Spinal cord (tissue), 10 donors: Measurements from ENCODE around the gene RETREG3. TPM values are rescaled to one million over a fixed set of nuclear protein-coding genes. Genes with fewer than 3 reads are reported as not detected.
A peak's percentile ranks its signal among the peaks of the same experiment; 100 is the strongest.

Experiments
- DNase-seq, 6 donors: peaks; one replicate each; pipeline versions ENCODE4 v3.0.0 to v3.0.0-alpha.2; 2013 to 2015; ENCODE audit warnings: low spot score in 6 of 6, low read depth in 4 of 6
- H3K27ac ChIP-seq: one replicate; pipeline ENCODE4 v1.5.1; 2013; ENCODE audit warnings: low read depth, low read length, control low read depth
- H3K27me3 ChIP-seq: one replicate; pipeline ENCODE4 v1.6.1; 2013; ENCODE audit warnings: low read length; ENCODE audit not compliant: control insufficient read depth, insufficient read depth
- H3K36me3 ChIP-seq: one replicate; pipeline ENCODE4 v1.6.1; 2013; ENCODE audit warnings: low read length; ENCODE audit not compliant: control insufficient read depth, insufficient read depth
- H3K4me1 ChIP-seq: one replicate; pipeline ENCODE4 v1.6.1; 2013; ENCODE audit warnings: low read length; ENCODE audit not compliant: control insufficient read depth, insufficient read depth
- H3K4me3 ChIP-seq: one replicate; pipeline ENCODE4 v1.5.1; 2013; ENCODE audit warnings: low read depth, low read length, control low read depth
- H3K9me3 ChIP-seq: one replicate; pipeline ENCODE4 v1.6.1; 2013; ENCODE audit warnings: low read length; ENCODE audit not compliant: control insufficient read depth, insufficient read depth
- WGBS: methylation state at CpG from one replicate; pipeline ENCODE4 v1.1.5; 2013; ENCODE audit warnings: missing lambda C conversion rate; ENCODE audit not compliant: insufficient coverage; 5-methylcytosine and 5-hydroxymethylcytosine counted together
- polyA plus RNA-seq, 2 donors: library from polyadenylated mRNA; unstranded; fragments of 120-200 nt; gene quantifications; one replicate each; pipeline ENCODE4 v1.2.1, GENCODE V29; 2013; ENCODE audit not compliant: insufficient read length in 2 of 2
- total RNA-seq, 2 donors: library from RNA; depleted of rRNA in 1 of 2; stranded (reverse); fragments of 120-200 nt in 1 of 2; fragments of >200 nt in 1 of 2; gene quantifications; one replicate each; pipeline versions ENCODE4 v1.2.3 to v1.2.4, GENCODE V29; 2013 to 2014
- donor health status: healthy.

RETREG3 gene
- total and polyA plus RNA-seq, 4 donors, result 30.0 to 50.4 (median 41.4) TPM

- Histone ChIP-seq H3K27ac (no peak overlapping the region), H3K9me3 (no peaks in the 10 kb centered on the region)
These were observed 34.7 kb downstream of the RETREG3 start for GRCh38 chr17:42574463-42574862.

DNA sequence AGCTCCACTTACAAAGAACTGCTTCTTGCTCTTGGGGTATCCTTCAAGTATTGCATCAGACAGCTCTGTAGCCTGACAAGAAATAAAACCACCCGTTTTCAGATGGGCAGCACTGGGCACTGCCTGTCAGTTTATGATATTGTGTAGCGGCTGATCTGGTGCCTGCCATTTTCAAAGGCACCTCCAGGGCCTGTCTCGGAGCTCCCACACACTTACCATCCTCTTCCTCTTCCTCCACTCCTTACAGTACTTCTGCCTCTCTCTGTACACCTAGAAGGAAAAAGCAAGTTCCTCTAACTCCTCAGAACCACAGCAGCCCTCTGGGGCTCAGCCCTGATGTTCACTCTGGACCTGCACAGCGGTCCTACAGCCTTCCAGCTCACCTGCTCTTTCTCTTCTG is 36.1 kb downstream of the RETREG3 start:
- H3K9me3 ChIP-seq, result no peaks in the 10 kb centered on the region
- peaks cover 20% of the 10 kb centered on the region for H3K4me1 ChIP-seq
- no peak overlapping the region for H3K4me3 ChIP-seq
- no peak for DNase-seq
- H3K36me3 ChIP-seq, result peaks cover 73% of the 10 kb centered on the region
- no peaks in the 10 kb centered on the region for H3K27me3 ChIP-seq
- WGBS, result 91% methylated on average over 4 of the region's 4 CpGs
- H3K27ac ChIP-seq, result no peak overlapping the region

More at GRCh38 chr17:42574463-42574862, 34.7 kb downstream of the RETREG3 start:
- Histone ChIP-seq H3K4me3 (no peak overlapping the region), H3K4me1 (peaks cover 26% of the 10 kb centered on the region), H3K27me3 (no peaks in the 10 kb centered on the region), H3K36me3 (peaks cover 62% of the 10 kb centered on the region)
- DNase-seq, result no peak
- 100% methylated on average over 1 of the region's 3 CpGs for WGBS

- Histone ChIP-seq H3K9me3 (no peaks in the 10 kb centered on the region), H3K36me3 (peaks cover 78% of the 10 kb centered on the region), H3K4me1 (peaks cover 22% of the 10 kb centered on the region), H3K27me3 (no peaks in the 10 kb centered on the region), H3K27ac (no peak overlapping the region), H3K4me3 (no peak overlapping the region)
- no peak for DNase-seq
- 47% methylated on average over 7 of the region's 12 CpGs for WGBS
These were observed 37.5 kb downstream of the RETREG3 start for GRCh38 chr17:42571435-42572225.

GRCh38 chr17:42568341-42569111 is 40.6 kb downstream of the RETREG3 start:
- WGBS, result 86% methylated on average over 11 of the region's 14 CpGs
- H3K27me3 ChIP-seq, result no peaks in the 10 kb centered on the region
- no peak overlapping the region for H3K27ac ChIP-seq
- H3K4me1 ChIP-seq, result peaks cover 41% of the 10 kb centered on the region
- no peak overlapping the region for H3K4me3 ChIP-seq
- DNase-seq, result no peak
- H3K36me3 ChIP-seq, result peaks cover 88% of the 10 kb centered on the region
- no peaks in the 10 kb centered on the region for H3K9me3 ChIP-seq

- peak in 5 of 6 donors; percentile 83 to 98 (median 92) for DNase-seq
- under 1% methylated on average over 72 of the region's 72 CpGs for WGBS
- Histone ChIP-seq H3K27ac (peak within 1 kb of the TSS; percentile 70), H3K4me3 (peak within 1 kb of the TSS; percentile 85), H3K36me3 (peaks cover 81% of the 10 kb centered on the region), H3K9me3 (no peaks in the 10 kb centered on the region), H3K4me1 (peaks cover 54% of the 10 kb centered on the region), H3K27me3 (no peaks in the 10 kb centered on the region)
These were observed 42.1 kb downstream of the RETREG3 start, which contains the start of gene MLX for GRCh38 chr17:42566883-42567573. Gene MLX (plus strand): TSS chr17:42567100. CDS start chr17:42567125, 25 bp downstream.

GRCh38 chr17:42566215-42566882 is 42.8 kb downstream of the RETREG3 start:
- Histone ChIP-seq H3K27me3 (no peaks in the 10 kb centered on the region), H3K36me3 (peaks cover 74% of the 10 kb centered on the region), H3K9me3 (no peaks in the 10 kb centered on the region), H3K4me1 (peaks cover 59% of the 10 kb centered on the region), H3K4me3 (peak overlapping the region; percentile 85), H3K27ac (peak overlapping the region; percentile 70)
- DNase-seq, result no peak
- 23% methylated on average over 25 of the region's 28 CpGs for WGBS

- no peaks in the 10 kb centered on the region for H3K27me3 ChIP-seq
- H3K27ac ChIP-seq, result no peak overlapping the region
- no peaks in the 10 kb centered on the region for H3K9me3 ChIP-seq
- peaks cover 62% of the 10 kb centered on the region for H3K4me1 ChIP-seq
- H3K36me3 ChIP-seq, result peaks cover 67% of the 10 kb centered on the region
- WGBS, result 94% methylated on average over 14 of the region's 16 CpGs
- no peak for DNase-seq
- H3K4me3 ChIP-seq, result no peak overlapping the region
These were observed 43.5 kb downstream of the RETREG3 start for GRCh38 chr17:42565523-42566214.

GRCh38 chr17:42564815-42565522 is 44.2 kb downstream of the RETREG3 start:
- no peak for DNase-seq
- Histone ChIP-seq H3K27ac (no peak overlapping the region), H3K4me3 (no peak overlapping the region), H3K9me3 (no peaks in the 10 kb centered on the region), H3K36me3 (peaks cover 61% of the 10 kb centered on the region), H3K4me1 (peaks cover 62% of the 10 kb centered on the region), H3K27me3 (no peaks in the 10 kb centered on the region)
- 93% methylated on average over 12 of the region's 15 CpGs for WGBS
